IPS DF 6.9 (cell line): Measurements from ENCODE around the gene AJAP1.

Experiments used
- DNase-seq: peaks from one replicate; pipeline ENCODE4 v3.0.0-alpha.2; 2013; ENCODE audit warnings: low read depth, low spot score
- H3K27ac ChIP-seq: one replicate; pipeline ENCODE4 v1.5.1; 2013; ENCODE audit warnings: low read length, control low read depth
- H3K27me3 ChIP-seq: 2 replicates; pipeline ENCODE4 v1.6.1; 2013; ENCODE audit warnings: mild to moderate bottlenecking, low read length; ENCODE audit not compliant: control insufficient read depth, insufficient read depth
- H3K36me3 ChIP-seq: 2 replicates; pipeline ENCODE4 v1.6.1; 2013; ENCODE audit warnings: low read length; ENCODE audit not compliant: control insufficient read depth, insufficient read depth
- H3K4me1 ChIP-seq: 2 replicates; pipeline ENCODE4 v1.6.1; 2013; ENCODE audit warnings: low read length; ENCODE audit not compliant: control insufficient read depth, insufficient read depth
- H3K4me3 ChIP-seq: 2 replicates; pipeline ENCODE4 v1.5.1; 2013; ENCODE audit warnings: mild to moderate bottlenecking, low read length
- H3K9me3 ChIP-seq: 2 replicates; pipeline ENCODE4 v1.6.1; 2013; ENCODE audit warnings: low read length, inconsistent platforms; ENCODE audit not compliant: control insufficient read depth, insufficient read depth
- WGBS: extraction: QIAGEN DNeasy Blood & Tissue Kit; methylation state at CpG from one replicate; pipeline ENCODE4 v1.1.7; 2013; ENCODE audit warnings: mixed read lengths, missing lambda C conversion rate; ENCODE audit not compliant: insufficient read length, insufficient coverage; 5-methylcytosine and 5-hydroxymethylcytosine counted together

Gene AJAP1

DNA sequence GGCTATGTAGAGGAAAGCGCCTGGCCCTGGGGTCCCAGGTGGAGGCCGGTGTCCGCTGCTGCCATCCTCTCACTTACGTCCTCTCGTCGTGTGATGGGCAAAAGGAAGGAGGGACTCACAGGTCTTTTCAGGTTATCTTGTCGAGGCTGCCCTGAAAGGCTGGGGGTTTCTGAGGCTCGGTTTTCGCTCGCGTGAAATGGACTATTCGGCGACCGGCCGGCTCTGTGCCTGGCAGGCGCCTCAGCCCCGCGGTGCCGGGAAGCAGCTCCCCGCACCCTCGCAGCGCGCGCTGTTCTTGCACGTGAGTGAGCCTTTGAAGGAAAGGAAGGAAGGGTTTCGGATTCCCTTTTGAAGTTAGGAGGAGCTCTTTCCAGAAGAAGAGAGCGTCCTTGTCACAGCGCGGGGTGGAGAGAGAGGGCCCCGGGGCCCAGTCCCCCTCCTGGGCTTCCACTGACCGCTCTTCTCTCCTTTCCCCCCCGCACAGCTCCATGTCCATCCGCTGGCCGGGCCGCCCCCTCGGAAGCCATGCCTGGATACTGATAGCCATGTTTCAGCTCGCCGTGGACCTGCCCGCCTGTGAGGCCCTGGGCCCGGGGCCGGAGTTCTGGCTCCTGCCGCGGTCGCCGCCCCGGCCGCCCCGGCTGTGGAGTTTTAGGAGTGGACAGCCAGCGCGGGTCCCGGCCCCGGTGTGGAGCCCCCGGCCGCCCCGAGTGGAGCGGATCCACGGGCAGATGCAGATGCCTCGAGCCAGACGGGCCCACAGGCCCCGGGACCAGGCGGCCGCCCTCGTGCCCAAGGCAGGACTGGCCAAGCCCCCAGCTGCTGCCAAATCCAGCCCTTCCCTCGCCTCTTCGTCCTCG, 57.2 kb downstream of the AJAP1 start:
- H3K27me3 ChIP-seq: no peaks in the 10 kb centered on the region
- H3K4me3 ChIP-seq: no peak overlapping the region
- whole genome bisulfite sequencing: no CpG with 5 or more reads among the region's 66 CpGs
- no peak overlapping the region for H3K27ac ChIP-seq
- no peak for DNase-seq
- peaks cover 3% of the 10 kb centered on the region; the same call in 1 of the 2 replicates for H3K9me3 ChIP-seq
- H3K36me3 ChIP-seq: no peaks in the 10 kb centered on the region
- H3K4me1 ChIP-seq: no peaks in the 10 kb centered on the region

DNA sequence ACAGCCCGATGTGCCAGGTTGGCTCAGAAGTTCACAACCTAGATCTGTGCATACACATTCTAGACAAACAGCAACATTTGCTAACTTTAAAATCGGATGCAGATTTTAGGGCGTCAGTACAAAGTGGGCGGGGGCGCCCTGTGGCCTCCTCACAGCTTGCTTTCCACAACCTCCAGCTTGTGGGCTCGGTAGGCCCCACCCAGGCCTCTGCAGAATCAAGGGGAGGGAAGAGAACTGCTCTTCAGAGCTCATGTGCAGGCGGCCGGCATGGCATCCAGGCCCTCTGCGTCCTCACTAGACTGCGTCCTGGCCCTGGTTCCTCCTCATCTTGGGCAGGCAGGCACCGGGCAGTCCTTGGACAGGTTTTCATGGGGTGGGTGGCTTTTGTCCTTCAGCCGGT, 59.3 kb downstream of the AJAP1 start:
- H3K4me3 ChIP-seq: no peak overlapping the region
- H3K27me3 ChIP-seq: no peaks in the 10 kb centered on the region
- no peaks in the 10 kb centered on the region for H3K36me3 ChIP-seq
- H3K4me1 ChIP-seq: no peaks in the 10 kb centered on the region
- 0 out of 2 replicates have a peak, but pooled peaks cover 3% of the 10 kb centered on the region for H3K9me3 ChIP-seq
- no peak for DNase-seq
- WGBS: no CpG with 5 or more reads among the region's 12 CpGs
- H3K27ac ChIP-seq: no peak overlapping the region

DNA sequence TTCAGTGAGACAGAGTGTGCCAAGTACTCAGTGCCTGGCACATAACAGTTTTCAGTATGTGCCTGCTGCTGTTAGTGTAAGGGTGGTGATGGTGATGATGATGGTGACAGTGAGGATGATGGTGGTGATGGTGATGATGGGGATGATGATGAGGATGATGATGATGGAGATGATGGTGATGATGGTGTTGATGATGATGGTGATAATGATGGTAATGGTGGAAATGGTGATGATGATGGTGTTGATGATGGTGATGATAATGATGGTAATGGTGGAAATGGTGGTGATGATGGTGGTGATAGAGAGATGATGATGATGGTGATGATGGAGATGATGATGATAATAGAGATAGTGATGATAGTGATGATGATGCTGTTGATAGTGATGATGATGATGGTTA, 62.0 kb downstream of the AJAP1 start:
- no peak for DNase-seq
- H3K9me3 ChIP-seq: 0 out of 2 replicates have a peak, but pooled peaks cover 3% of the 10 kb centered on the region
- no peaks in the 10 kb centered on the region for H3K36me3 ChIP-seq
- H3K4me1 ChIP-seq: no peaks in the 10 kb centered on the region
- no peak overlapping the region for H3K27ac ChIP-seq
- H3K27me3 ChIP-seq: no peaks in the 10 kb centered on the region
- H3K4me3 ChIP-seq: no peak overlapping the region

DNA sequence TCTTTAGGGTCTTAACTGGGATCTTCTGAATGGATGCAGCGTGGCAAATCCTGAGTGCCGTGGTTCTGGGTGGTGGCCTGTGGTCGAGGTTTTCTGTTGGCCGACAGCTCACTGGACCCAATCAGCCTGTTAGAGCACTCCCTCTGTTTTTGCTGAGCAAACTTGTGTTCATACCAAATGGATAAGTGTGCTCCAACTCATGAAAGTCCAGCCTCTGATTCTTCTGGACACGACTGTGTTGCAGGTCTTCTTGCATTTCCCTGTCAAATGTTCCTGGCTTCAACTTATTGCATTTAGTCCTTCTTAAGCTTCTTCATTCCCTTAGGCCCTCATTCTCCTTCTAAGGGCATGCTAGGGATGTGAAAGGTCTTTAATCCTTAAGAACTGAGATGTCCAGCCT, 63.7 kb downstream of the AJAP1 start:
- Histone ChIP-seq H3K36me3 (no peaks in the 10 kb centered on the region), H3K4me3 (no peak overlapping the region), H3K27me3 (no peaks in the 10 kb centered on the region), H3K9me3 (0 out of 2 replicates have a peak, but pooled peaks cover 3% of the 10 kb centered on the region), H3K4me1 (no peaks in the 10 kb centered on the region), H3K27ac (no peak overlapping the region)
- WGBS: no CpG with 5 or more reads among the region's 5 CpGs
- no peak for DNase-seq

DNA sequence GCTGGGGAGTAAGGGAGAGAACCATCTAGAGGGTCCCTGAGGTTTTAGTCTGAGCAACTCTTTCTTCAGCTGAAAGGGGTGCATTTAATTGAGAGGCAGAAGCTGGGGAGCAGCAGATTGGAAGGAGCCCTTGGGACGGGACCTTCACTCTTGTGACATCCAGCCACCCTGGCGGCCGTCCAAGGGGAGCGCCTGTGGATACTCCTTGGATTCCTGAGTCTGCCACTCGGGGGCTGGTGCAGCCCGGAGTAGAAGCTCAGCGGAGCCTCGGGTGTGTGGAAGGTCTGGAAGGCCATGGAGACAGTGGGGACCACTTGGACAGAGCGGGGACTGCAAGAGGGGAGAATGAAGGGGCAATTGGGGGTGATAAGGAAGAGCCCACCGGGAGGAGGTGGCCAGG, 68.7 kb downstream of the AJAP1 start:
- no peak overlapping the region for H3K27ac ChIP-seq
- no CpG with 5 or more reads among the region's 10 CpGs for WGBS
- H3K27me3 ChIP-seq: no peaks in the 10 kb centered on the region
- peaks cover 1% of the 10 kb centered on the region for H3K9me3 ChIP-seq
- H3K4me3 ChIP-seq: no peak overlapping the region
- H3K36me3 ChIP-seq: no peaks in the 10 kb centered on the region; the same call in 1 of the 2 replicates
- no peaks in the 10 kb centered on the region; the same call in 1 of the 2 replicates for H3K4me1 ChIP-seq
- no peak for DNase-seq

DNA sequence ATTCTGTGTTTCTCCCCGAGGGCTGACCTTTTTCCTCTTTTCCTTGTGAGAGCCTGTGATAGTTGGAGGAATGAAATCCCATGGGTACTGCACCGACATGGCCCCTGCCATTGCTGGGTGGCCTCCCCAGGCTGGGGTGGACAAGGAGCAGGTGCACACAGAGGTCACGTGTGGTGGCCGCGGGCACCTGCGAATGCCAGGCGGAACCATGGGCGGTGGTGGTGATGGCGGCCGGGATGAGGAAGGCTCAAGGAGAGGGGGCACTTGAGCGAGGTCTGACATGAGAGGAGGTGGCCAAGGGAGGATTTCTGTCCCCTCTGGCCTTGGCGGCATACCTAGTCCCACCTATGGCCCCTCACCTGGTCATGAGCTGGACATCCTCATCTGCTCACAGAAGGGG, 69.6 kb downstream of the AJAP1 start:
- Histone ChIP-seq H3K27ac (no peak overlapping the region), H3K36me3 (no peaks in the 10 kb centered on the region; the same call in 1 of the 2 replicates), H3K4me1 (no peaks in the 10 kb centered on the region; the same call in 1 of the 2 replicates), H3K9me3 (peaks cover 1% of the 10 kb centered on the region), H3K27me3 (no peaks in the 10 kb centered on the region), H3K4me3 (no peak overlapping the region)
- WGBS: no CpG with 5 or more reads among the region's 12 CpGs
- no peak for DNase-seq

DNA sequence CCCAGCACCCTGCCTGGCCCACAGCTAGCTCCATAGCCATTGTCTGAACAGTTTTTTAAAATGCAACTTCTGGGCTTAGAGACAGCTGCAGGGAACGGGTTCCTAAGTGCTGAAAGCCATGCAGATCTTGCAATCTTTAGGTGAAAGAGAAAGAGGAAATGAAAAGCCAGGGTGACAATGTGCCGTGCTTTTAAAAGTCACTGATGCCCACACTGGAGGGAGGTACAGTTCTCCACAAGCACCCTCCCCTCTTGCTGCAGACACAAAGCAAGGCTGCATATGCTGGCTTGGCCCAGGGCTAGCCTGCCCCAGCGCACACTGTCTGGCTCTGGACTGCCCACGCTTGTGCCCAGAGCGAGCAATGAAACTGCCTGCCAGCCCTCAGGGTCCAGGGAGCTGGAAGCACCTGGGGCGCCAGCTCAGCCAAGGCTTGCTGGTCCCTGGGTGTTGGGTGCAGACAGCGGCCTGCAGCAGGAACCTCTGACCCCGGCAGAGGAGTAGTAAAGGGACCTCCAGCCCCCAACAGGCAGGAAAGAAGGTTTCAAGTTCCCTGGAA, 70.4 kb downstream of the AJAP1 start:
- Histone ChIP-seq H3K9me3 (peaks cover 1% of the 10 kb centered on the region), H3K27ac (no peak overlapping the region), H3K4me3 (no peak overlapping the region), H3K36me3 (no peaks in the 10 kb centered on the region; the same call in 1 of the 2 replicates), H3K4me1 (no peaks in the 10 kb centered on the region; the same call in 1 of the 2 replicates), H3K27me3 (no peaks in the 10 kb centered on the region)
- no peak for DNase-seq
- no CpG with 5 or more reads among the region's 8 CpGs for WGBS

DNA sequence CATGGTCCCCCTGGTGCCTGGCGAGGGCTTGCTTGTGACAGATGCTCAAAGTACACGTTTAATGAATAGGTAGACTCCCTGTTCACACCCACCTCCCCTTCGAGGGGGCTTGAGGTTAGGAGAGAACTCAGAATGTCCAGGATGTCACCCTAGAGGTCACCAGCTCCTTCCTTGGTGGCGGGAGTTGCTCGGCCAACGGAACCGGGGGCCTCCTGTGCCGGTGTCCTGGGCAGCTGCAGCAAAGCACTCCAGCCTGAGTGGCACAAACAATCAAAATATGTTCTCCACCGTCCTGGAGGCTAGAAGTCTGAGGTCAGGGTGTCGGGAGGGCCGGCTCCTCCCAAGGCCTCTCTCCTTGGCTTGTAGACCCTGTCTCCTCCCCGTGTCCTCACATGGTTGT, 71.0 kb downstream of the AJAP1 start:
- Histone ChIP-seq H3K27ac (no peak overlapping the region), H3K4me3 (no peak overlapping the region), H3K9me3 (peaks cover 1% of the 10 kb centered on the region), H3K36me3 (no peaks in the 10 kb centered on the region; the same call in 1 of the 2 replicates), H3K27me3 (no peaks in the 10 kb centered on the region), H3K4me1 (no peaks in the 10 kb centered on the region; the same call in 1 of the 2 replicates)
- WGBS: no CpG with 5 or more reads among the region's 12 CpGs
- no peak for DNase-seq

DNA sequence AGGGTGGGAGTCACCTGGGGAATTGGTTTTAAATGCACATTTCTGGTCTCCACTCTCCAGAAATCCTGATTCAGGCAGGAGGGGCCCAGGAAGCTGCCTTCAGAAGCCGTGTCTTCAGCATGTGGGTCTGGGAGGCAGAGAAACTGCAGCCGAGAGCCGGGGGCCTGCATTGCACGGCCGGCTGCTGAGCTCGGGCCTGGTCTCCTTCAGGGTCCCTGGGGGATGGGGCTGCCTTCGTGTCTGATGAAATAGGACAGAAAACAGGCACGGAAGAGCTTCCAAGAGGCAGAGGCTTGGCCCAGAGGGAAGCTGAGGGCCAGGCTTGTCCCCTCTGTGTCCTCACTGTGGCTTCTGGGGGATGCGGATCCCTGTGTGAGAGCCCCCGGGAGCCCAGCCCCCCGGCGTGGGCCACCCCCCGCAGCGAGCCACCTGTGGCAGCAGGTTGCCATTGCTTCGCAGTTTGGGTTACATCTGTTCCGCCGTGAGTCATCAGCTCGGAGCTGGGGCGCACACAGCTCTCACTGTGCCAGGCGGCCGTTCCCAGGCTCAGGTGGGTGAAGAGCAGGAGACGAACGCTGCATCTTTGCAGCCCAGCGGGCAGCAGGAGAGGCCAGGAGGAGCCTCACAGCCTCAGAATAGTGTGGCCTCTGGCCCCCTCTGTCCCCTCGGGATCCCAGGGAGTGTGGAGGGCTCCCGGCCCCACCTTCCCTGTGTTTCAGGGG, 72.4 kb downstream of the AJAP1 start:
- no CpG with 5 or more reads among the region's 26 CpGs for WGBS

DNA sequence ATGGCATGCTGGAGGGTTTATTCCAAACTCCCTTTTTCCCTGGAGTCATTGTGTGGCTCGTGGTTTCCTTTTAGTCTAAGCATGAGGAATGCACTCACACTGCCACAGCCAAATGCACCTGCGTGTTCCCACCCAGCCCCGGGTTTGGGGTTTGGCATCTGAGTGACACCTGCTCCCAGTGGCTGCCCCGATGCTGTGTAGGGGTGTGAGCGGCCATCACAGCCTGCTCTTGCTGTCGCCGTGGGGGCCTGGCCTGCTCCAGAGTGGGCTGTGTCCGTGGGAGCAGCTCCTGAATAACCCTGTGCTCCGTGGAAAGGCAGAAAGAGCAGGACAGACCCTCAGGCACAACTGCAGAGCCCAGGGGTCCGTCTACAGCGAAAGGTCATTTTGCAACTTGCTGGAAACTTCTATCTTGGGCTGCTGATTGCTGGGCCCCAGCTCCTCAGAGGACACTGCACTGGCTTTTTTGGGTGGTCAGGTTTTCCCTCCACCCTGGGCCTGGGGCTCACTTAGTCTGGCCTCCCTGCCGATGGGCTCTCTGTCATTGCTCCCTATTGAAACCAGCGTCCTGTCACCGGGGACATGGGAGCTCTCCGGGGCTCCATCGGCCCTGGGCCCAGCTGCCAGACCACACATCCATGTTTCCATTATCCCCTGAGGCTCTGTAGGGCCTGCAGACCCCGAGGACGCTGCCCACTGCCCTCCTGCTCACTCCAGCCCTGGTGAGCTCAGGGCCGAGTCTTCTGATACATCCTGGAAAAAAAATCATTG, 74.1 kb downstream of the AJAP1 start:
- H3K4me1 ChIP-seq: no peaks in the 10 kb centered on the region; the same call in 1 of the 2 replicates
- H3K4me3 ChIP-seq: no peak overlapping the region
- no peak overlapping the region for H3K27ac ChIP-seq
- DNase-seq: no peak
- no peaks in the 10 kb centered on the region; the same call in 1 of the 2 replicates for H3K36me3 ChIP-seq
- H3K9me3 ChIP-seq: peaks cover 1% of the 10 kb centered on the region
- H3K27me3 ChIP-seq: no peaks in the 10 kb centered on the region
- no CpG with 5 or more reads among the region's 19 CpGs for WGBS

More for the DNA sequence above, 72.4 kb downstream of the AJAP1 start:
- no peak overlapping the region for H3K27ac ChIP-seq
- H3K36me3 ChIP-seq: no peaks in the 10 kb centered on the region; the same call in 1 of the 2 replicates
- no peak overlapping the region for H3K4me3 ChIP-seq
- no peaks in the 10 kb centered on the region; the same call in 1 of the 2 replicates for H3K4me1 ChIP-seq
- H3K9me3 ChIP-seq: peaks cover 1% of the 10 kb centered on the region
- DNase-seq: no peak
- H3K27me3 ChIP-seq: no peaks in the 10 kb centered on the region
